Measurements from ENCODE around the gene EFCAB8.
"Not testable (repeated sequence)": the region's sequence is repeated elsewhere in the genome, so short reads cannot be mapped to it uniquely, and the experiment has no call there.

The EFCAB8 gene

DNA sequence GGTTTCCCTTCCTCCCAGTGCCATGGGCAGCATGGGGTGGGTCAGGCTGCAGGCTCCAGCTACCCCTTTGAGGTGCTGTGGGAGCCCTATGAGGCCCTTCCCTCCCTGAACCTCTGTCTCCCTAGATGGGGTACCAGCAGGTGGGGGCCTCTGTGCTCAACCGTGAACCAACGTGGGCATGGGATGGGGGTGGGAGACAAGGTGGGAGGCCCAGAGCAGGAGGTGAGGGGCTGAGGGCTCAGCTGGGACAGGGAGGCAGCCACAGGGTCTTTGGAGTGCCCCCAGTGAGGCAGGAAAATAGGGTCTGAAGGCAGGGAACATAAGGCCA is 112.2 kb downstream of the EFCAB8 start:
- H3K9me3 ChIP-seq (ENCODE audit: control insufficient read depth, low read length), result no peaks in the 10 kb centered on the region
- TF ChIP-seq, protein P1, sequence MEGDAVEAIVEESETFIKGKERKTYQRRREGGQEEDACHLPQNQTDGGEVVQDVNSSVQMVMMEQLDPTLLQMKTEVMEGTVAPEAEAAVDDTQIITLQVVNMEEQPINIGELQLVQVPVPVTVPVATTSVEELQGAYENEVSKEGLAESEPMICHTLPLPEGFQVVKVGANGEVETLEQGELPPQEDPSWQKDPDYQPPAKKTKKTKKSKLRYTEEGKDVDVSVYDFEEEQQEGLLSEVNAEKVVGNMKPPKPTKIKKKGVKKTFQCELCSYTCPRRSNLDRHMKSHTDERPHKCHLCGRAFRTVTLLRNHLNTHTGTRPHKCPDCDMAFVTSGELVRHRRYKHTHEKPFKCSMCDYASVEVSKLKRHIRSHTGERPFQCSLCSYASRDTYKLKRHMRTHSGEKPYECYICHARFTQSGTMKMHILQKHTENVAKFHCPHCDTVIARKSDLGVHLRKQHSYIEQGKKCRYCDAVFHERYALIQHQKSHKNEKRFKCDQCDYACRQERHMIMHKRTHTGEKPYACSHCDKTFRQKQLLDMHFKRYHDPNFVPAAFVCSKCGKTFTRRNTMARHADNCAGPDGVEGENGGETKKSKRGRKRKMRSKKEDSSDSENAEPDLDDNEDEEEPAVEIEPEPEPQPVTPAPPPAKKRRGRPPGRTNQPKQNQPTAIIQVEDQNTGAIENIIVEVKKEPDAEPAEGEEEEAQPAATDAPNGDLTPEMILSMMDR (IDR thresholded peaks at IDR 0.05), result no peak
- H3K9ac ChIP-seq, result no peak overlapping the region
- no peak overlapping the region for H3K4me2 ChIP-seq (ENCODE audit: low read length)
- no peak overlapping the region for H3K27ac ChIP-seq
- H3K36me3 ChIP-seq (ENCODE audit: control insufficient read depth, insufficient read depth, low read length), result no peaks in the 10 kb centered on the region
- H3K27me3 ChIP-seq (ENCODE audit: control insufficient read depth, insufficient read depth, low read length), result no peaks in the 10 kb centered on the region
- H2AFZ ChIP-seq, result no peak overlapping the region
- H3K79me2 ChIP-seq, result no peaks in the 10 kb centered on the region
- no peaks in the 10 kb centered on the region for H3K4me1 ChIP-seq
- H3K4me3 ChIP-seq (ENCODE audit: low read depth, low read length), result no peak overlapping the region

- no peak overlapping the region for H3K4me3 ChIP-seq (ENCODE audit: low read depth, low read length)
Measured at GRCh38 chr20:32971703-32972161, 113.0 kb downstream of the EFCAB8 start.

DNA sequence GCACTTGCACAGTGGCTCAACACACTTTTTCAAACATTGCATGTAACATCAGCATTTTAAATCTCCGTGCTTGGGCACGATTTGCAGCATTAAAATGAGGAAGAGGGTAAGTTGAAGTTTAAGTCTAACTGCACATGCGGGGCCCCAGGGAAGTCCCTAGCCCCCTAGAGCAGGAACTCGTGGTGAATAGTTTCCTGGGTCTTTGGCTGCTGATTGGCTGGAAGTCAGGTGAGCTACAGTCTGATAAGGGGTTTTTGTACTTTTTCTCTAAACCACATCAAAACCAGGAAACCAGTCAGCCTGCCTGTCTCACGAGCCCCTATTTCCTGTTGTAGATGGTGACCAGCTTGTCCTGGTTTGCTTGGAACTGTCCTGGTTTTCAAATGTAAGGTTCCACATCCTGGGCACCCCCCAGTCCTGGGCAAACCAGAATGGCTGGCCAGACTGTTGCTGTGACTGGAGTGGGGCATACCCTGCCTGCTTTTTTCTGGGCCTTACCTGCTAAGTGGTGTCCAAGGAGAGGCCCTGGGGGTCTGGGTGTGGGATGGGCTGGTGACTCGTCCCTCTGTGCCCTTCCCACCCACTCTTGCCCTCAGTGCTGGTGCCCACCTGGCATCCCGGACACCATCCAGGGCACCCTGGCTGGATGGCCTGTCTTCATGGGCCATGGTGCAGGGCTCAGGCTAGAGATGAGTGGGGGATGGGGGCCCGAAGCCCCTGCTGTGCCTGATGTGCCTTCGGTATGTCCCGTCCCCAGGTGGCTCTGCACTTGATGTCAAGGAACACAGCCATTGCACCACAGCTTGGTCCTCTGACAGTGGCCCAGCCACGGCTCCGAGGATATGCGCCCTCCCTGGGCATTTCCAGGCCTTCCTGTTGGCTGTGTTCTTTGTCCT is 113.7 kb downstream of the EFCAB8 start:
- Histone ChIP-seq H3K4me3 (ENCODE audit: low read depth, low read length) (no peak overlapping the region), H3K27me3 (ENCODE audit: control insufficient read depth, insufficient read depth, low read length) (no peaks in the 10 kb centered on the region), H3K79me2 (no peaks in the 10 kb centered on the region), H3K9ac (no peak overlapping the region), H3K9me3 (ENCODE audit: control insufficient read depth, low read length) (no peaks in the 10 kb centered on the region), H2AFZ (no peak overlapping the region), H3K4me1 (no peaks in the 10 kb centered on the region), H3K27ac (no peak overlapping the region), H3K36me3 (ENCODE audit: control insufficient read depth, insufficient read depth, low read length) (no peaks in the 10 kb centered on the region), H3K4me2 (ENCODE audit: low read length) (no peak overlapping the region)
- TF ChIP-seq, protein P1 (IDR thresholded peaks at IDR 0.05), result no peak

More at GRCh38 chr20:32971703-32972161, 113.0 kb downstream of the EFCAB8 start:
- Histone ChIP-seq H3K27me3 (ENCODE audit: control insufficient read depth, insufficient read depth, low read length) (no peaks in the 10 kb centered on the region), H3K79me2 (no peaks in the 10 kb centered on the region), H3K9me3 (ENCODE audit: control insufficient read depth, low read length) (no peaks in the 10 kb centered on the region), H3K4me1 (no peaks in the 10 kb centered on the region), H3K27ac (no peak overlapping the region), H3K9ac (no peak overlapping the region), H3K4me2 (ENCODE audit: low read length) (no peak overlapping the region), H2AFZ (no peak overlapping the region), H3K36me3 (ENCODE audit: control insufficient read depth, insufficient read depth, low read length) (no peaks in the 10 kb centered on the region)
- TF ChIP-seq, protein P1 (IDR thresholded peaks at IDR 0.05), result no peak

GRCh38 chr20:32973077-32973717 is 114.5 kb downstream of the EFCAB8 start:
- H3K4me1 ChIP-seq, result no peaks in the 10 kb centered on the region
- H3K4me3 ChIP-seq (ENCODE audit: low read depth, low read length), result no peak overlapping the region
- no peaks in the 10 kb centered on the region for H3K9me3 ChIP-seq (ENCODE audit: control insufficient read depth, low read length)
- H3K27ac ChIP-seq, result no peak overlapping the region
- no peaks in the 10 kb centered on the region for H3K79me2 ChIP-seq
- H3K9ac ChIP-seq, result no peak overlapping the region
- H3K4me2 ChIP-seq (ENCODE audit: low read length), result no peak overlapping the region
- H3K27me3 ChIP-seq (ENCODE audit: control insufficient read depth, insufficient read depth, low read length), result no peaks in the 10 kb centered on the region
- H2AFZ ChIP-seq, result no peak overlapping the region
- TF ChIP-seq, protein P1 (IDR thresholded peaks at IDR 0.05), result no peak
- no peaks in the 10 kb centered on the region for H3K36me3 ChIP-seq (ENCODE audit: control insufficient read depth, insufficient read depth, low read length)

DNA sequence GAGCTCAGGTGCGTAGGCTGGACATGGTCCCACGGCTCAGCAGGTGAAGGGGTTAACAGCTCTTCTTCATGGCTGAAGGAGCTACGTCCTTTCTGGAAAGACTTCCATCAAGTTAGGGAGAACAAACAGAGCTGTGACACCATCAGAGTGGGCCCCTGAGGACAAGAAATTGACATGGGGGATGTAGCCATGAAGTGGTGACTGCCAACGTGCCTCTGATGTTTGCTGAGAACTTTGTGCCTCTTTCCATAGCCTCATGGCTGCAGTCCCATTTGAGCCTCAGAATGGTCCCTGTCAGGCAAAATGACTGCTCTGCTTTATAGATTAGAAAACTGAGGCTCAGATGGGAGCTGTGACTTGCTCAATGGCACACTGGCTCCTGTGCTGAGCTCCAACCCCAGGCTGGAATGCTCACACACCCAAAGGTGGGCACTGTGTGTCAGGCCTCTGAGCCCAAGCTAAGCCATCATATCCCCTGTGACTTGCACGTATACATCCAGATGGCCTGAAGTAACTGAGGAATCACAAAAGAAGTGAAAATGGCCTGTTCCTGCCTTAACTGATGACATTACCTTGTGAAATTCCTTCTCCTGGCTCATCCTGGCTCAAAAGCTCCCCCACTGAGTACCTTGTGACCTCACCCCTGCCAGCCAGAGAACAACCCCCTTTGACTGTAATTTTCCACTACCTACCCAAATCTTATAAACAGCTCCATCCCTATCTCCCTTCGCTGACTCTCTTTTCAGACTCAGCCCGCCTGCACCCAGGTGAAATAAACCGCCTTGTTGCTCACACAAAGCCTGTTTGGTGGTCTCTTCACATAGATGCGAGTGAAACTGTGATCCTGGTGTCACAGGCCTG is 115.7 kb downstream of the EFCAB8 start:
- not testable (repeated sequence) for H2AFZ ChIP-seq; H3K9me3 ChIP-seq (ENCODE audit: control insufficient read depth, low read length); H3K27ac ChIP-seq; H3K79me2 ChIP-seq; H3K4me1 ChIP-seq; H3K27me3 ChIP-seq (ENCODE audit: control insufficient read depth, insufficient read depth, low read length); H3K36me3 ChIP-seq (ENCODE audit: control insufficient read depth, insufficient read depth, low read length); H3K4me2 ChIP-seq (ENCODE audit: low read length); H3K9ac ChIP-seq; H3K4me3 ChIP-seq (ENCODE audit: low read depth, low read length)

- H3K9me3 ChIP-seq (ENCODE audit: control insufficient read depth, low read length); H3K9ac ChIP-seq; H3K27ac ChIP-seq; H3K79me2 ChIP-seq; H3K27me3 ChIP-seq (ENCODE audit: control insufficient read depth, insufficient read depth, low read length); H2AFZ ChIP-seq; H3K36me3 ChIP-seq (ENCODE audit: control insufficient read depth, insufficient read depth, low read length); H3K4me3 ChIP-seq (ENCODE audit: low read depth, low read length); H3K4me1 ChIP-seq; H3K4me2 ChIP-seq (ENCODE audit: low read length): not testable (repeated sequence)
Measured at GRCh38 chr20:32975121-32975520, 116.4 kb downstream of the EFCAB8 start.

Data from parathyroid adenoma (tissue), 2 donors.